Fibroblast of the aortic adventitia (primary cell): ENCODE data around the gene PDLIM1. TPM values are rescaled to one million over a fixed set of nuclear protein-coding genes. Genes with fewer than 3 reads are reported as not detected.

Experiments
- DNase-seq: peaks from one replicate; pipeline ENCODE4 v3.0.0-alpha.2; 2010; ENCODE audit warnings: low read depth
- H3K4me3 ChIP-seq: 2 replicates; pipeline ENCODE4 v1.5.1; 2011; ENCODE audit warnings: low read depth, mild to moderate bottlenecking, control low read depth, low read length, moderate library complexity
- CTCF ChIP-seq: IDR thresholded peaks from 2 replicates; pipeline ENCODE4 v1.5.1; 2011; ENCODE audit warnings: mild to moderate bottlenecking, low read length, control low read depth, inconsistent platforms; ENCODE audit not compliant: insufficient read depth
- total RNA-seq: library from RNA; depleted of rRNA; stranded (reverse); fragments of >200 nt; gene quantifications from 2 replicates; pipeline ENCODE4 v1.2.3, GENCODE V29; 2012; ENCODE audit warnings: low replicate concordance

Gene PDLIM1
- total RNA-seq, 1 donor = 13.5 TPM

- no peak for TF ChIP-seq CTCF
- DNase-seq = no peak
- H3K4me3 ChIP-seq = no peak overlapping the region
Observed at GRCh38 chr10:95315509-95315908, 24.7 kb upstream of the PDLIM1 start.

- DNase-seq = no peak
- no peak for TF ChIP-seq CTCF
- no peak overlapping the region for H3K4me3 ChIP-seq
Observed at GRCh38 chr10:95314192-95314918, 23.6 kb upstream of the PDLIM1 start.

- DNase-seq = no peak
- TF ChIP-seq CTCF = no peak
Observed at GRCh38 chr10:95312986-95313495, 22.2 kb upstream of the PDLIM1 start.

GRCh38 chr10:95312257-95312656 lies 21.5 kb upstream of the PDLIM1 start:
- peak; percentile 54 for DNase-seq
- H3K4me3 ChIP-seq = no peak overlapping the region
- no peak for TF ChIP-seq CTCF

More at GRCh38 chr10:95312986-95313495, 22.2 kb upstream of the PDLIM1 start:
- H3K4me3 ChIP-seq = no peak overlapping the region

GRCh38 chr10:95309958-95310357 lies 19.2 kb upstream of the PDLIM1 start:
- TF ChIP-seq CTCF = no peak
- DNase-seq = no peak
- no peak overlapping the region for H3K4me3 ChIP-seq

GRCh38 chr10:95308389-95309302 lies 17.8 kb upstream of the PDLIM1 start:
- no peak for TF ChIP-seq CTCF
- H3K4me3 ChIP-seq = no peak overlapping the region
- DNase-seq = peak; percentile 99
